Mammary epithelial cell (primary cell): ENCODE measurements around the gene THAP4.

Source experiments
- EZH2 ChIP-seq: IDR thresholded peaks from 2 replicates; pipeline ENCODE4 v1.6.1; 2012; ENCODE audit warnings: low read length, inconsistent platforms, borderline replicate concordance
- TF ChIP-seq, protein P1 (sequence below), 2 donors: IDR thresholded peaks in 1 of 2; conservative IDR thresholded peaks in 1 of 2; 2 replicates each; pipeline ENCODE4 v1.5.1; 2011 to 2012; ENCODE audit warnings: inconsistent platforms in 2 of 2, low read length in 2 of 2, mild to moderate bottlenecking in 2 of 2, control low read depth in 1 of 2, low read depth in 1 of 2; ENCODE audit not compliant: insufficient read depth in 1 of 2; ENCODE audit errors: extremely low read depth in 1 of 2

DNA sequence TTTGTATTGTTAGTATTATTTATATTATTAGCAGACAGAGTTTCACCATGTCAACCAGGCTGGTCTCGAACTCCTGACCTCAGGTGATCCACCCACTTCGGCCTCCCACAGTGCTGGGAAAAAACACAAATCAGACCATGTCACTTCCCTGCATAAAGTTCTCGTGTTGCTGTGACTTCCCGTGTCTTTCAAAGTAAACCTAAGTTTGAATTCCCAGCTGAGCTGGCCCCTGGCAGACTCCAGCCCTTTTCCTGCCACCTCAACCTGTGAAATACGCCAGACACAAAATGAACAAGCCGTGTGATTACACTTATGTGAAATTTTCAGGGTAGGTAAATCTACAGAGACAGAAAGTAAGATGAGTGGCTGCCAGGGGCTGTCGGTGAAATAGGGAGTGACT is 70.5 kb downstream of the THAP4 start:
- TF ChIP-seq, protein P1, sequence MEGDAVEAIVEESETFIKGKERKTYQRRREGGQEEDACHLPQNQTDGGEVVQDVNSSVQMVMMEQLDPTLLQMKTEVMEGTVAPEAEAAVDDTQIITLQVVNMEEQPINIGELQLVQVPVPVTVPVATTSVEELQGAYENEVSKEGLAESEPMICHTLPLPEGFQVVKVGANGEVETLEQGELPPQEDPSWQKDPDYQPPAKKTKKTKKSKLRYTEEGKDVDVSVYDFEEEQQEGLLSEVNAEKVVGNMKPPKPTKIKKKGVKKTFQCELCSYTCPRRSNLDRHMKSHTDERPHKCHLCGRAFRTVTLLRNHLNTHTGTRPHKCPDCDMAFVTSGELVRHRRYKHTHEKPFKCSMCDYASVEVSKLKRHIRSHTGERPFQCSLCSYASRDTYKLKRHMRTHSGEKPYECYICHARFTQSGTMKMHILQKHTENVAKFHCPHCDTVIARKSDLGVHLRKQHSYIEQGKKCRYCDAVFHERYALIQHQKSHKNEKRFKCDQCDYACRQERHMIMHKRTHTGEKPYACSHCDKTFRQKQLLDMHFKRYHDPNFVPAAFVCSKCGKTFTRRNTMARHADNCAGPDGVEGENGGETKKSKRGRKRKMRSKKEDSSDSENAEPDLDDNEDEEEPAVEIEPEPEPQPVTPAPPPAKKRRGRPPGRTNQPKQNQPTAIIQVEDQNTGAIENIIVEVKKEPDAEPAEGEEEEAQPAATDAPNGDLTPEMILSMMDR (conservative IDR thresholded peaks at IDR 0.05 in 1 of 2, IDR thresholded peaks at IDR 0.05 in 1 of 2; ENCODE audit: extremely low read depth in 1 of 2, insufficient read depth in 1 of 2, low read depth in 1 of 2, low read length in 2 of 2) = no peak
- TF ChIP-seq EZH2 = no peak
